Measurements from ENCODE around the gene PDE4A. TPM values are rescaled to one million over a fixed set of nuclear protein-coding genes. Genes with fewer than 3 reads are reported as not detected.

The PDE4A gene
- total and polyA plus RNA-seq, 10 of the 15 experiments (the other 5 are each of a cell fraction or from before 2014, with no cell fraction given), result 0.24 to 13.3 (median 4.9) TPM

GRCh38 chr19:10449037-10449436 lies 28.7 kb downstream of the PDE4A start:
- H4K20me1 ChIP-seq (ENCODE audit: control insufficient read depth, insufficient read depth), result no peaks in the 10 kb centered on the region
- WGBS (ENCODE audit: insufficient coverage, insufficient replicate concordance, low lambda C conversion rate, missing lambda C conversion rate), result 82% methylated on average over 7 of the region's 7 CpGs
- ATAC-seq (no peak), DNase-seq (ENCODE audit: low read depth, low spot score) (no peak), FAIRE-seq (no peak)
- no peak overlapping the region for H3K4me3 ChIP-seq
- BruUV-seq (replicated peaks), result no TSS peak
- no peak overlapping the region for H2AFZ ChIP-seq (ENCODE audit: control insufficient read depth, low read depth, low read length)
- in situ Hi-C loops (cut with MboI) (no loop called here), intact Hi-C loops (cut with micrococcal nuclease; ENCODE audit: unreplicated experiment) (no loop called here)
- H3K79me2 ChIP-seq (ENCODE audit: control insufficient read depth, insufficient read depth, low read length), result no peaks in the 10 kb centered on the region
- POLR2A ChIA-PET, result no interaction called here
- no peak for TF ChIP-seq RELA (IDR thresholded peaks at IDR 0.05; ENCODE audit: borderline replicate concordance, partially characterized antibody)
- no peak for TF ChIP-seq KLF5 (IDR thresholded peaks at IDR 0.05; ENCODE audit: partially characterized antibody)
- no peak for TF ChIP-seq RAD21 (IDR thresholded peaks at IDR 0.05; ENCODE audit: insufficient read depth, low read depth, low read length)
- TF ChIP-seq ETV6 (conservative IDR thresholded peaks at IDR 0.05 in 1 of 2, IDR thresholded peaks at IDR 0.05 in 1 of 2; ENCODE audit: borderline replicate concordance in 1 of 2, low read depth in 1 of 2), result no peak
- no peak for TF ChIP-seq MYC (IDR thresholded peaks at IDR 0.05; ENCODE audit: insufficient read depth, insufficient read length, insufficient replicate concordance, low read length, severe bottlenecking)
- no peak for TF ChIP-seq TCF7 (IDR thresholded peaks at IDR 0.05; ENCODE audit: borderline replicate concordance)
- TF ChIP-seq ZNF24 (IDR thresholded peaks at IDR 0.05), result no peak
- no peak for TF ChIP-seq ZNF622 (IDR thresholded peaks at IDR 0.05)
- no peak for TF ChIP-seq CBFB (IDR thresholded peaks at IDR 0.05; ENCODE audit: low read depth)
- no peak for TF ChIP-seq SMAD5 (IDR thresholded peaks at IDR 0.05; ENCODE audit: low read depth)
- no peaks in the 10 kb centered on the region for H3K9me3 ChIP-seq (replicated peaks; ENCODE audit: control insufficient read depth, insufficient read depth, low read length)
- no peaks in the 10 kb centered on the region for H3K4me1 ChIP-seq (ENCODE audit: control insufficient read depth, insufficient read depth, low read length)
- H3K27ac ChIP-seq (ENCODE audit: control insufficient read depth, insufficient read depth), result no peak overlapping the region
- peaks cover 0 to 2% of the 10 kb centered on the region in 2 experiments; a peak in 3 of 4 replicates for H3K36me3 ChIP-seq (ENCODE audit: control insufficient read depth in 2 of 2, insufficient read depth in 2 of 2, low read length in 1 of 2)
- RAD21 ChIA-PET (ENCODE audit: unreplicated experiment), result no interaction called here
- no peak overlapping the region for H3K9ac ChIP-seq (ENCODE audit: control insufficient read depth, insufficient read depth, low read length)
- SMC1A ChIA-PET (ENCODE audit: uncharacterized antibody, unreplicated experiment), result no interaction called here
- no peak overlapping the region for H3K4me2 ChIP-seq (ENCODE audit: control insufficient read depth, insufficient read depth)
- CTCF ChIA-PET, result no interaction called here
- no peaks in the 10 kb centered on the region for H3K27me3 ChIP-seq (replicated peaks in 1 of 2; ENCODE audit: control insufficient read depth in 2 of 2, insufficient read depth in 2 of 2, low read length in 1 of 2)

Data from GM12878 (cell line).